ENCODE data around the gene CACNA1A.
A peak's percentile ranks its signal among the peaks of the same experiment; 100 is the strongest.
"Not testable (repeated sequence)": the region's sequence is repeated elsewhere in the genome, so short reads cannot be mapped to it uniquely, and the experiment has no call there.

Gene CACNA1A

GRCh38 chr19:13207846-13208671 lies 298.2 kb downstream of the CACNA1A start:
- DNase-seq, result peak in 4 of 56 donors; percentile 4 to 18 (median 12)

GRCh38 chr19:13207237-13207845 lies 298.9 kb downstream of the CACNA1A start:
- DNase-seq, result peak in 1 of 56 donors; percentile 4

GRCh38 chr19:13206587-13206986 lies 299.7 kb downstream of the CACNA1A start:
- peak in 3 of 56 donors; percentile 6 to 37 (median 10) for DNase-seq

- not testable (repeated sequence) for DNase-seq
These were observed 304.2 kb downstream of the CACNA1A start for GRCh38 chr19:13202112-13202511.

GRCh38 chr19:13198634-13199033 lies 307.6 kb downstream of the CACNA1A start:
- peak in 2 of 56 donors; percentile 15 to 18 for DNase-seq

GRCh38 chr19:13195678-13196077 lies 310.6 kb downstream of the CACNA1A start:
- no peak for DNase-seq

GRCh38 chr19:13190781-13191540 lies 315.3 kb downstream of the CACNA1A start:
- no peak for DNase-seq

GRCh38 chr19:13189600-13189999 lies 316.7 kb downstream of the CACNA1A start:
- no peak for DNase-seq

- no peak for DNase-seq
These were observed 318.9 kb downstream of the CACNA1A start for GRCh38 chr19:13187419-13187818.

GRCh38 chr19:13186688-13187087 lies 319.6 kb downstream of the CACNA1A start:
- not testable (repeated sequence) for DNase-seq

GRCh38 chr19:13185763-13186657 lies 320.3 kb downstream of the CACNA1A start:
- peak in 17 of 56 donors; percentile 2 to 55 (median 12) for DNase-seq

- DNase-seq, result not testable (repeated sequence)
These were observed 321.4 kb downstream of the CACNA1A start for GRCh38 chr19:13184926-13185325.

GRCh38 chr19:13181747-13182388 lies 324.4 kb downstream of the CACNA1A start:
- DNase-seq, result peak in 49 of 56 donors; percentile 3 to 78 (median 38)

- DNase-seq, result not testable (repeated sequence)
These were observed 328.0 kb downstream of the CACNA1A start for GRCh38 chr19:13178291-13178690.

GRCh38 chr19:13177584-13177983 lies 328.7 kb downstream of the CACNA1A start:
- not testable (repeated sequence) for DNase-seq

GRCh38 chr19:13176345-13176744 lies 329.9 kb downstream of the CACNA1A start:
- no peak for DNase-seq

- DNase-seq, result no peak
These were observed 333.0 kb downstream of the CACNA1A start for GRCh38 chr19:13173139-13173737.

GRCh38 chr19:13172346-13173138 lies 333.7 kb downstream of the CACNA1A start:
- peak in 14 of 56 donors; percentile 3 to 48 (median 26) for DNase-seq

- no peak for DNase-seq
These were observed 335.1 kb downstream of the CACNA1A start for GRCh38 chr19:13171146-13171545.
